ENCODE data around the gene CIAO2A. TPM values are rescaled to one million over a fixed set of nuclear protein-coding genes. Genes with fewer than 3 reads are reported as not detected.

The CIAO2A gene
- total RNA-seq: 10 to 100 TPM; 88.7 to 98.3 TPM

GRCh38 chr15:64093627-64094417, at the start of gene CIAO2A:
TSS of gene CIAO2A (minus strand) at chr15:64093838. CDS start at chr15:64093768, 70 bp downstream.
- H3K4me3 ChIP-seq: peak within 1 kb of the TSS; percentile 62
- no peaks in the 10 kb centered on the region for H3K9me3 ChIP-seq
- H3K9ac ChIP-seq (ENCODE audit: low read depth in 2 of 2, low read length in 2 of 2): peak within 1 kb of the TSS; percentile 75 to 90
- intact Hi-C loops (cut with DNase I): no loop called here
- peak within 1 kb of the TSS; percentile 79 for H3K27ac ChIP-seq
- H3K27me3 ChIP-seq: no peaks in the 10 kb centered on the region
- no peak for TF ChIP-seq CTCF (IDR thresholded peaks at IDR 0.05)
- H3K36me3 ChIP-seq: no peaks in the 10 kb centered on the region
- peak; percentile 98 for DNase-seq
- peaks cover 22% of the 10 kb centered on the region for H3K4me1 ChIP-seq

- Histone ChIP-seq H3K27me3 (no peaks in the 10 kb centered on the region), H3K9ac (ENCODE audit: low read depth in 2 of 2, low read length in 2 of 2) (no peak overlapping the region), H3K4me3 (no peak overlapping the region), H3K4me1 (no peaks in the 10 kb centered on the region), H3K27ac (no peak overlapping the region), H3K36me3 (peaks cover 10% of the 10 kb centered on the region), H3K9me3 (no peaks in the 10 kb centered on the region)
- intact Hi-C loops (cut with DNase I): no loop called here
- no peak for TF ChIP-seq CTCF (IDR thresholded peaks at IDR 0.05)
- no peak for DNase-seq
Measured at GRCh38 chr15:64143276-64143675, 49.6 kb upstream of the CIAO2A start.

- no peak for TF ChIP-seq CTCF (IDR thresholded peaks at IDR 0.05)
- no peak overlapping the region for H3K27ac ChIP-seq
- H3K27me3 ChIP-seq: no peaks in the 10 kb centered on the region
- H3K4me3 ChIP-seq: no peak overlapping the region
- intact Hi-C loops (cut with DNase I): no loop called here
- H3K9ac ChIP-seq (ENCODE audit: low read depth in 2 of 2, low read length in 2 of 2): no peak overlapping the region
- H3K36me3 ChIP-seq: peaks cover 18% of the 10 kb centered on the region
- H3K4me1 ChIP-seq: no peaks in the 10 kb centered on the region
- no peak for DNase-seq
- no peaks in the 10 kb centered on the region for H3K9me3 ChIP-seq
Measured at GRCh38 chr15:64141798-64142512, 48.3 kb upstream of the CIAO2A start.

GRCh38 chr15:64138331-64138941, 44.8 kb upstream of the CIAO2A start:
- Histone ChIP-seq H3K27ac (no peak overlapping the region), H3K4me1 (no peaks in the 10 kb centered on the region), H3K9me3 (no peaks in the 10 kb centered on the region), H3K4me3 (no peak overlapping the region), H3K9ac (ENCODE audit: low read depth in 2 of 2, low read length in 2 of 2) (no peak overlapping the region), H3K36me3 (peaks cover 39% of the 10 kb centered on the region), H3K27me3 (no peaks in the 10 kb centered on the region)
- no peak for TF ChIP-seq CTCF (IDR thresholded peaks at IDR 0.05)
- intact Hi-C loops (cut with DNase I): no loop called here
- DNase-seq: no peak

GRCh38 chr15:64137226-64137833, 43.7 kb upstream of the CIAO2A start:
- intact Hi-C loops (cut with DNase I): no loop called here
- Histone ChIP-seq H3K9ac (ENCODE audit: low read depth in 2 of 2, low read length in 2 of 2) (no peak overlapping the region), H3K9me3 (no peaks in the 10 kb centered on the region), H3K36me3 (peaks cover 34% of the 10 kb centered on the region), H3K27ac (no peak overlapping the region), H3K4me3 (no peak overlapping the region), H3K4me1 (no peaks in the 10 kb centered on the region), H3K27me3 (no peaks in the 10 kb centered on the region)
- no peak for TF ChIP-seq CTCF (IDR thresholded peaks at IDR 0.05)
- DNase-seq: no peak

Data from colonic mucosa (tissue), 4 donors.